NCI-H2029 treated with DMSO at 0.1 percent for 48 hours (cell line): ENCODE measurements around the gene TRIM34.
"Not testable (repeated sequence)": the region's sequence is repeated elsewhere in the genome, so short reads cannot be mapped to it uniquely, and the experiment has no call there.

ENCODE experiments used
- DNase-seq: peaks from one replicate; lab custom pipeline; 2025; lab: John Stamatoyannopoulos, UW

TRIM34 gene

GRCh38 chr11:5624489-5625279 is at the start of gene TRIM34:
TSS of gene TRIM34 (plus strand) at chr11:5625001. CDS start at chr11:5632332, 7,331 bp downstream.
- DNase-seq = no peak

GRCh38 chr11:5575152-5575551 is 49.6 kb upstream of the TRIM34 start:
- DNase-seq = no peak

- DNase-seq = no peak
Measured at GRCh38 chr11:5577101-5577500, 47.7 kb upstream of the TRIM34 start.

DNA sequence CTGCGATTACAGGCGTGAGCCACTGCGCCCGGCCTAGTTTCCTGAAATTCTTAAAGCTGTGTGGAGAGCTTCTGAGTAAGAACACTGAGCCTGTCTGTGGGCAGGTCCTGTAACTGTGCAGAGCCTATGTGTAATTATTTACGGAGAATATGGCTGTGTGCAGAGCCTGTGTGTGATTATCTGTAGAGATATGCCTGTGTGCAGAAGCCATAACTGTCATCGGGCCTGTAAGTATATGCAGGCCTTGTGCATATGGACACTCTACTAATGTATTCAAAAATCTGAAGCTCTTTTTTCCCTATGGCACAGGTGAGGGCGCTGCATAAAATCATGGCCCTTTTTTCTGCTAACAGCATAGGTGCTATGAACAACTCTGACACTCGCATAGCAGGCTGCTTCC is 44.2 kb upstream of the TRIM34 start, which contains the start of gene OR52B6:
Gene OR52B6 (plus strand): TSS at position 301 of the 400 bp plus-strand sequence. CDS start 0 bp downstream, at position 301.
- DNase-seq = no peak

- DNase-seq = no peak
Measured at GRCh38 chr11:5581014-5581413, 43.8 kb upstream of the TRIM34 start.

- not testable (repeated sequence) for DNase-seq
Measured at GRCh38 chr11:5584458-5584857, 40.3 kb upstream of the TRIM34 start.

DNA sequence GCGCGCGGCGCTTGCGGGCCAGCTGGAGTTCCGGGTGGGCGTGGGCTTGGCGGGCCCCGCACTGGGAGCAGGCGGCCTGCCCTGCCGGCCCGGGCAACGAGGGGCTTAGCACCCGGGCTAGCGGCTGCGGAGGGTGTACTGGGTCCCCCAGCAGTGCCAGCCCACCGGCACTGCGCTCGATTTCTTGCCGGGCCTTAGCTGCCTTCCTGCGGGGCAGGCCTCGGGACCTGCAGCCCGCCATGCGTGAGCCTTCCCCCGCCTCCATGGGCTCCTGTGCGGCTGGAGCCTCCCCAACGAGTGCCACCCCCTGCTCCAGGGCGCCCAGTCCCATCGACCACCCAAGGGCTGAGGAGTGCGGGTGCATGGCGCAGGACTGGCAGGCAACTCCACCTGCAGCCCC is 34.9 kb upstream of the TRIM34 start:
- not testable (repeated sequence) for DNase-seq

DNA sequence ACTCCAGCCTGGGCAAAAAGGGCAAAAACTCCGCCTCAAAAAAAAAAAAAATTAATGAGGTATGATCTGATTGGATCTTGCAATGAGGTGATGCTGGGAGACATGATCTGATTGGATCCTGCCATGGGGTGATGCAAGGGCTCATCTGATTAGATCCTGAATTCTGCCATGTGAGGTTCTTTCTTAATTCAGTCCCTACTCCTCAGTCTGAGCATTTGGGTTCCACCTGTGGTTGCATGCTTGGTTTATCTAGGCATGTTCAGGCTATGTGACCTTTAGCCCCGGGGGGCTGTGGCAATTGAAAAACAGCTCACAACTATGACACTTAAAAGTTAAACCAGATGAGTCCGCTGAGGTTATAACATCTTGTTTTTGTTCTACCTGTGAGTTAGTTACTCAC is 33.2 kb upstream of the TRIM34 start:
- DNase-seq = no peak

GRCh38 chr11:5592615-5593014 is 32.2 kb upstream of the TRIM34 start:
- DNase-seq = no peak

DNA sequence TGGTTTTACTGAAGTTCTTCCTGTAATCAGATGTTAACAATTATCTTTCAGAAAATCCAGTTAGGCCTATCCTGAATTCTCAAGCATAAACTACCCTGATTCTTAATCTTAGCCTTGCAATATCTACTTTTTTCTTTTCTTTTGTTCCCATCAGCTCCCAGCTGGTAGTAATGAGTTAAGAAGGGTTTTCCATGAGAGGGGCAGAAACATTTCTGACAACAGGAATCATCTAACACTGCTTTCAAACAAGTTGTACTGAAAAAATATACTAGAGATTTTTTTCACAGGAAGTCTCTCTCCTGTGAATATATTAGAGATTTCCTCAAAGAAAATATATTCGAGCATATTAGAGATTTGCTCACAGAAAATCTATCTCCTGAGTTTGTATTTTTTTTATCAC is 31.7 kb upstream of the TRIM34 start:
- no peak for DNase-seq

- DNase-seq = no peak
Measured at GRCh38 chr11:5596607-5597201, 28.1 kb upstream of the TRIM34 start, which contains the start of gene TRIM6. TSS of gene TRIM6 (plus strand) at chr11:5596637. CDS start at chr11:5596898, 261 bp downstream.

DNA sequence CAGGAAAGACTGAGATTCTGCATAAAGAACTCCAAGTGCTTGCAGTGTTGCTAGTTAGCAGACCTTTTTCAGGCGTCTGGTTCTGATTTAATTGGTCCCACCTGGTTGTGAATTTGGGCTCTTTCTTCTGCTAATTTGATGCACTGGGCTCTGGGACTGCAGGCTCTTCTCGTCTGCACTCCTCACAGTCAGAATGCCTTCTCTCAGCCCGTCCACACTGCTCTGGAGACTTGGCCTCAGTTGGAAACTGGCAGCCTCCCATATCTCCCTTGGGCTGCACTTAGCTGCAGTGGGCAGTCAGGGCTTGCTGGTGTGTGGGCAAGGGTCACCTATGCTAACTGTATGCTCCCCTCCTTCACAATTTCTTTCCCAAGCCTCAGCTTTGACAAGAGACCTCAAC is 26.8 kb upstream of the TRIM34 start:
- DNase-seq = no peak

DNA sequence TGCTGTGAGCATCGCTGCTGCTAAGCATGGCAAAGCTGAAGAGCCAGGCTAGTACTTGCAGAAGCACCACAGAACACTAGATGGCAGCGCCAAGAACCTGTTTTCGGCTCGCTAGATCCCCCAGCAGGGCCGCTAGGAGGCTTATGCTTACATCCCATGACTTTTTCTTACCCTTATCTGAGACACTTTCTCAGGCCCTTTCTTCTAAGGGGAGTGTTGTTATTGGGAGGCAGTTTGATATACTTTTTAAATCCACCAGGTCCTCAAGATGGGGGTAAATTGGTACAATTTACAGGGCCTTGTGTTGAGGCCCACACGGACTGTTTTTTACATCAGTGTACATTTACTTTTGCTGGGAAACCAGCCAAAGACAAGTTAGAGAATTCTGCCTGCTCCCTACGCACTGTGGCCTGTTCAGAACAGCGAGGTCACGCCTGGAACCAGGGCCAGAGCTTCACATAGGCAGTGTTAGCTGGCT is 24.4 kb upstream of the TRIM34 start:
- DNase-seq = no peak

DNA sequence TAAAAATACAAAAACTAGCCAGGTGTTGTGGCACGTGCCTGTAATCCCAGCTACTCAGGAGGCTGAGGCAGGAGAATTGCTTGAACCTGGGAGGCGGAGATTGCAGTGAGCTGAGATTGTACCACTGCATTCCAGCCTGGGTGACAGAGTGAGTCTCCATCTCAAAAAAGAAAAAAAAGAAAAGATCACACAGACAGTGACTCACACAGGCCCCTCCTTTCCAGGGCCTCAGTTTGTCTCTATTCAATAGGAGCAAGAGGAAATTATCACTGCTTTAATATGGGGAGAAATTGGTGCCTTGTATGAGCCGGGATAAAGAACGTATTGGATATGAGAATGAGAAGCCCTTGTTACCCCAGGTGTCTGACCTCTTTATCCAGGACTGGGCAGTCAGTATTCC is 22.0 kb upstream of the TRIM34 start:
- DNase-seq = not testable (repeated sequence)

DNA sequence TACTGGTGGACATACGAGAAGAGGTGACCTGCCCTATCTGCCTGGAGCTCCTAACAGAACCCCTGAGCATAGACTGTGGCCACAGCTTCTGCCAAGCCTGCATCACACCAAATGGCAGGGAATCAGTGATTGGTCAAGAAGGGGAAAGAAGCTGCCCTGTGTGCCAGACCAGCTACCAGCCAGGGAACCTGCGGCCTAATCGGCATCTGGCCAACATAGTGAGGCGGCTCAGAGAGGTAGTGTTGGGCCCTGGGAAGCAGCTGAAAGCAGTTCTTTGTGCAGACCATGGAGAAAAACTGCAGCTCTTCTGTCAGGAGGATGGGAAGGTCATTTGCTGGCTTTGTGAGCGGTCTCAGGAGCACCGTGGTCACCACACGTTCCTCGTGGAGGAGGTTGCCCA is 21.5 kb upstream of the TRIM34 start:
- DNase-seq = no peak

GRCh38 chr11:5604896-5605295 is 19.9 kb upstream of the TRIM34 start:
- no peak for DNase-seq

- no peak for DNase-seq
Measured at GRCh38 chr11:5605849-5606248, 19.0 kb upstream of the TRIM34 start.

DNA sequence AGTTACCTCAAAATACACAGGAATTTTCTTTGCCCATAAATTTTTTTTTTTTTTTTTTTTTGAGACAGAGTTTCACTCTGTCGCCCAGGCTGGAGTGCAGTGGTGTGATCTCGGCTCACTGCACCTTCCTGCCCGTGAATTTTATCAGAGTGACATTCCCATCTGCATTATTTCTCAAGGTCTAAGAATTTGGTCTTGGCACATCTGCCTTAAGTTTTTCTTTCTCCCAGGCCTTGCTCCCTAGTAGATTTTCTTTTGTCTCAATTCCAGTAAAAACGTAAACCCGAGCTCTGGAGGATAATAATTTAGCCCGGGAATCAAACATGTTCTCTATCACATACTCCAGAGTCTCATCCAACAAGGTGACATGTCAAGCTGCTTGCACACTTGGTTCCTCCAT is 16.0 kb upstream of the TRIM34 start:
- no peak for DNase-seq

DNA sequence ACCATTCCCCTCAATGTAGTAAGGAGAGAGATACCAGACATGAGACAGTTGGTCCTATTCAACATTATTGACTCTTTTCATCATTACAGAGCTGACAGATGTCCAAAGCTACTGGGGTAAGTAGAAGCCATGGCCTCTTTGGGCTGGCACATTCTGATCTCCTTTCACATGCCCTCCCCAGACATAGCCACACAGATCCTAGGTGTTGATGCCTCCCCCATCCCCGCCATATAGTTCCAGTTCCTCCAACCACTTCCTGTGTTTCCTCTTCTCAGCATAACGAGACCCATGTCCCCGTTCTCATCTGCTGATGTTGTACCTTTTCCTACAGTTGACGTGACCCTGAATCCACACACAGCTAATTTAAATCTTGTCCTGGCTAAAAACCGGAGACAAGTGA is 14.4 kb upstream of the TRIM34 start:
- no peak for DNase-seq

DNA sequence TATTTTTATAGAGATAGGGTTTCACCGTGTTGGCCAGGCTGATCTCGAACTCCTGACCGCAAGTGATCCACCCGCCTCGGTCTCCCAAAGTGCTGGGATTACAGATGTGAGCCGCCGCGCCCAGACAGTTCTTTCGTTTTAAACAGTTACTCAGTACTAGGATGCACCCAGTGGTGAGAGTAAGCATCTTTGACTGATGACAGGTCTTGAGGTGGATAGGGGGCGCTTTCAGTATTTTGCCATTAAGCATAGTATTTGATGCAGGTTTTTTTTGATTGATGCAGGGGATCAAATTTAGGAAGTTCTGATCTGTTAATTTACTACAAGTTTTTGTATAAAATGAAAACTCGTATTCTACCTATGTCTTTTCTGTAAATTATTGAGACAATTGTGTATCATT is 13.2 kb upstream of the TRIM34 start:
- no peak for DNase-seq

DNA sequence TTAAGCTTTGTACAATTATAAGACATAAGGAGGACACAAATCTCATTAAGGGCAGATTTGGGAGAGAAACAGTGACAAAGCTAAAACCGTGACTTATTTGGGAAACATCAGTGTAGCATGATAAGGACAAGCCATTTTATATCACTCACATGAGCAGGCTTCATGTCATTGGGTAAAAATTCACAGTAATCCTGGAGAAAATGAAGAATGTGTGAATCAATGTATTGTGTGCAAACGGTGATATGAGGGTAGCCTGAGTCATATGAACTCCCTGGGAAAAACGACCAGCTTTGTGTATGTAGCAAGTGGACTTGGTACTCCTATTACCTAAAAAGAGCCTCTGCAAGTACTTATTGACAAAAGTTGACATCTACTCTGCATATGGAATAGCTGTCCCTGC is 6.0 kb upstream of the TRIM34 start:
- no peak for DNase-seq

- no peak for DNase-seq
Measured at GRCh38 chr11:5620651-5621521, 3.9 kb upstream of the TRIM34 start.
